ENCODE measurements around the gene HDAC4.

Gene HDAC4

DNA sequence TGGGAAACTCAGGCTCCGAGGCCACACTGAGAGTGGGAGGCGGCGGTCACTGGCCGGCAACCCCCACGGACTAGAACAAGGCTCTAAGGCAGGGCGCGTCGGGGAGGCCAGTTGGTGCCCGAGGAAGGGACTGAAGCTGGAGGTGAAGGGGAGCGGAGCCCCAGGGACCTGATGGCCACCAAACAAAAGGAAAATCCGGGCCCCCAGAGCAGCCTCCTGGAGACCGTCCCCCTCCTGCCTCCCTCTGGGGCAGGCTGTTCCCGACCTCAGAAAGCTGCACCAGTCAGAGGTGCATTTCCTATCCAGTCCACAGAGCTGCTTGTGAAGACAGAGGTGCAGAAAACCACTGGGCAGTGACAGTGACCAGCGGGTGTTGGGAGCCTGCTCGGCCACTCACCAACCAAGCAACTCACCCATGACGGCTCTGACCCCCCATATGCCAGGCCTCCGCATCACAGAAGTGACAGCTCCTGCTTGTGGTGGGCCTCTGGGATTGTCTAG, 380.2 kb downstream of the HDAC4 start:
- in situ Hi-C loops (cut with MboI; ENCODE audit: low pct_unique_long_range_greater_than_20kb, low sequenced_read_pairs, unreplicated experiment), result no loop called here
- TF ChIP-seq, protein P1, sequence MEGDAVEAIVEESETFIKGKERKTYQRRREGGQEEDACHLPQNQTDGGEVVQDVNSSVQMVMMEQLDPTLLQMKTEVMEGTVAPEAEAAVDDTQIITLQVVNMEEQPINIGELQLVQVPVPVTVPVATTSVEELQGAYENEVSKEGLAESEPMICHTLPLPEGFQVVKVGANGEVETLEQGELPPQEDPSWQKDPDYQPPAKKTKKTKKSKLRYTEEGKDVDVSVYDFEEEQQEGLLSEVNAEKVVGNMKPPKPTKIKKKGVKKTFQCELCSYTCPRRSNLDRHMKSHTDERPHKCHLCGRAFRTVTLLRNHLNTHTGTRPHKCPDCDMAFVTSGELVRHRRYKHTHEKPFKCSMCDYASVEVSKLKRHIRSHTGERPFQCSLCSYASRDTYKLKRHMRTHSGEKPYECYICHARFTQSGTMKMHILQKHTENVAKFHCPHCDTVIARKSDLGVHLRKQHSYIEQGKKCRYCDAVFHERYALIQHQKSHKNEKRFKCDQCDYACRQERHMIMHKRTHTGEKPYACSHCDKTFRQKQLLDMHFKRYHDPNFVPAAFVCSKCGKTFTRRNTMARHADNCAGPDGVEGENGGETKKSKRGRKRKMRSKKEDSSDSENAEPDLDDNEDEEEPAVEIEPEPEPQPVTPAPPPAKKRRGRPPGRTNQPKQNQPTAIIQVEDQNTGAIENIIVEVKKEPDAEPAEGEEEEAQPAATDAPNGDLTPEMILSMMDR (IDR thresholded peaks at IDR 0.05; ENCODE audit: extremely low read depth, insufficient read depth, missing control alignments), result no peak
- DNase-seq (ENCODE audit: low spot score), result no peak

DNA sequence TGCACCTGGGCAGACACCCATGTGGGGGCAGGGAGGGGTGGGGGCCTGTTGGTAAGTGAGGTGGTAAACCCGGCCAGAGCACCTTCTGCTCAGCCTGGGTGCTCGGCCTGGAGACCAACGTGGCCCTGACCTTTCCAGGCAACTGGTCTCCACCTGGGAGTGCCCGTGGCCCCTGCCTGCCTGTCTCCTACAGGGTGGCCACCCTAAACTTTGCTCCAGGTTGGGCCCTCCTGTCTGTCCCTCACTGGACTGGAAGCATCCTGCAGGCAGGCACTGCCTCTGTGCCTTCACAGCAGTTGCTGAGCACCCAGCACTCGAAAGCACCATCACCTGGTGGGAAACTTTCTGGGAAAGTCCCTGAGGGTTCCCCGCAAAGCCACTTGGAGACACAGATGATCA, 381.6 kb downstream of the HDAC4 start:
- DNase-seq (ENCODE audit: low spot score), result no peak
- TF ChIP-seq, protein P1 (IDR thresholded peaks at IDR 0.05; ENCODE audit: extremely low read depth, insufficient read depth, missing control alignments), result no peak
- in situ Hi-C loops (cut with MboI; ENCODE audit: low pct_unique_long_range_greater_than_20kb, low sequenced_read_pairs, unreplicated experiment), result no loop called here

DNA sequence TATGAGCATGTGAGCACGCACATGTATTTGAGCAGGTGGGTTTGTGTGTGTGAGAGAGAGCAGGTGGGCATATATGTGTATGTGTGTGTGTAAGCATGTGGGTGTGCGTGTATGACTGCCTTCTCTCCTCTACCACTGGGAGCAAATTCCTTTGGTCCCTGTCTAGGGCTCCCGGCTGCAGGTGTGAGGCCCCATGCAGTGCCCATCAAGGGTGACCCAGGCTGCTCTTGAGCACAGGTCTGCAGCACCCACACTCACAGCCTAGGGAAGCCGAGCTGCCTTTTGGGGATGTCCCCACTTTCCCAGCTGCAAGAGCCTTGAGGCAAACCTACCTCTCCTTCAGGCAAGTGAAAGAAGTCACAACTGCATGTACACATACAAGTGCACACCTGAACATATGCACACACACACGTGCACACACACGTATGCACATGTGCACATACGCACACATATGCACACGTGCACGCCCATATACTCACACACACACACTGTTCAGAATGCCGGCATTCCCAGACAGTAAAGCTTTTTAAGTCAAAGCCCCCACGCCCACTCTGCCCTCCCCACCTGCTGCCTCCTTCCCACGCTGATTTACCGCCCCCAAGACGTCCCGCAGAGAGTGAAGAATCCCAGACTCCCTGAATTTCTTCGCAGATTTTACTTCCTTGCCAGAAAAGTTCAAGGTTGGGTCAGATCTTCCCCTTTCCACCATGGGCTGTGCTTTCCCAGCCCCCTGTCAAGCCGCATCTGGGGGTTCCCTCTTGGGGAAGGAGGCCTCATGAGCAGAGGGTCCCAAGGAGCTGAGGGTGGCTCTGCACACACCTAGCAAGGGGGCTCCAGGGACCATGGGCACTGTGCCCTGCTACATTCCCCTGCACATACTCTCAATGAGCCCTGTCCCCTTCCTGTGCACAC, 382.3 kb downstream of the HDAC4 start:
- in situ Hi-C loops (cut with MboI; ENCODE audit: low pct_unique_long_range_greater_than_20kb, low sequenced_read_pairs, unreplicated experiment), result no loop called here
- TF ChIP-seq, protein P1 (IDR thresholded peaks at IDR 0.05; ENCODE audit: extremely low read depth, insufficient read depth, missing control alignments), result no peak
- no peak for DNase-seq (ENCODE audit: low spot score)

DNA sequence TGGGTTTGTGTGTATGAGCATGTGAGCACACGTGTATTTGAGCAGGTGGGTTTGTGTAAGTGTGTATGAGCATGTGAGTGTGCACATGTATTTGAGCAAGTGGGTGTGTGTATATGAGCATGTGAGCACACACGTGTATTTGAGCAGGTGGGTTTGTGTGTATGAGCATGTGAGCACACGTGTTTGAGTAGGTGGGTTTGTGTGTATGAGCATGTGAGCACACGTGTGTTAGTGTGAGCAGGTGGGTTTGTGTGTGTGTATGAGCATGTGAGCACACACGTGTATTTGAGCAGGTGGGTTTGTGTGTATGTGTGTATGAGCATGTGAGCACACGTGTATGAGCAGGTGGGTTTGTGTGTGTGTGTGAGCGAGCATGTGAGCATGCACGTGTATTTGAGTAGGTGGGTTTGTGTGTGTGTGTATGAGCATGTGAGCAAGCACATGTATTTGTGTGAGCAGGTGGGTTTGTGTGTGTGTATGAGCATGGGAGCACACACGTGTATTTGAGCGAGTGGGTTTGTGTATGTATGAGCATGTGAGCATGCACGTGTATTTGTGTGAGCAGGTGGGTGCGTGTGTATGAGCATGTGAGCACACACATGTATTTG, 383.2 kb downstream of the HDAC4 start:
- TF ChIP-seq, protein P1 (IDR thresholded peaks at IDR 0.05; ENCODE audit: extremely low read depth, insufficient read depth, missing control alignments), result no peak
- in situ Hi-C loops (cut with MboI; ENCODE audit: low pct_unique_long_range_greater_than_20kb, low sequenced_read_pairs, unreplicated experiment), result no loop called here
- no peak for DNase-seq (ENCODE audit: low spot score)

DNA sequence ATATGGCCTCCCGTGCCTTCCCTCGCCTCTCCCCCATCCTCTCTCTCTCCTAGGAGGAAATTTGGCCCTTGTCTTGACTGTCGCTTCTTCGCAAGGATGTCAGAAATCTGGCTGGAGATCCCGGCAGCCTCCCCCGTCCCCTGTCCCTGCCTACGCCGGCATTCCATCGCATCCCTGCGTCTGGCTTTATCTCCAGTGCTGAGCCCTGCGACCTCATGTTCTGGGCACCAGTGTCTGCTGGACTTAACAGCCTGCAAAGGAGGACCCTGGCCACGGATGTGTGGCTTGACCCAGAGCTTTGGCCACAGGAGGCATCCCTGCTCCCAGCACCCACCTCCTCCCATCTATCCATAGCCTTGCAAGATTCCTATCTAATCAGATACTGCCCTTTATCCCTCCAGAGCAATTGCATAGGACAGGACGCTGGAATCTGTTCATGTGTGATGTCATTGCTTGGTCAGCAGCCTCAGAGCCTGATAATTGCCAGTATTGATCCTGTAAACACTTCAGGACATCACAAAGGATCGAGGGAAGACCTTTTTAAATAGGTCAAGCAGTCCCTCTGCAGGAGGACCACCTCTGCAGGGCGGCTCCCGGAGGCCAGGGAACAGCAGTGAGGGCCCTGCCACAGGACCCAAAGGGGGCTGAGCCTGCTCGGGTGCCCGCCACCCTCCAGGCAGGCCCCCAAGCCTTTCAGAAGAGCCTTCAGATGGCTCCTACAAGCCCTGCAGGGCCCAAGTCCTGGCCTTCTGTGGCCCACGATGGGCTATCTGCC, 384.7 kb downstream of the HDAC4 start:
- in situ Hi-C loops (cut with MboI; ENCODE audit: low pct_unique_long_range_greater_than_20kb, low sequenced_read_pairs, unreplicated experiment), result no loop called here
- TF ChIP-seq, protein P1 (IDR thresholded peaks at IDR 0.05; ENCODE audit: extremely low read depth, insufficient read depth, missing control alignments), result no peak
- DNase-seq (ENCODE audit: low spot score), result no peak

DNA sequence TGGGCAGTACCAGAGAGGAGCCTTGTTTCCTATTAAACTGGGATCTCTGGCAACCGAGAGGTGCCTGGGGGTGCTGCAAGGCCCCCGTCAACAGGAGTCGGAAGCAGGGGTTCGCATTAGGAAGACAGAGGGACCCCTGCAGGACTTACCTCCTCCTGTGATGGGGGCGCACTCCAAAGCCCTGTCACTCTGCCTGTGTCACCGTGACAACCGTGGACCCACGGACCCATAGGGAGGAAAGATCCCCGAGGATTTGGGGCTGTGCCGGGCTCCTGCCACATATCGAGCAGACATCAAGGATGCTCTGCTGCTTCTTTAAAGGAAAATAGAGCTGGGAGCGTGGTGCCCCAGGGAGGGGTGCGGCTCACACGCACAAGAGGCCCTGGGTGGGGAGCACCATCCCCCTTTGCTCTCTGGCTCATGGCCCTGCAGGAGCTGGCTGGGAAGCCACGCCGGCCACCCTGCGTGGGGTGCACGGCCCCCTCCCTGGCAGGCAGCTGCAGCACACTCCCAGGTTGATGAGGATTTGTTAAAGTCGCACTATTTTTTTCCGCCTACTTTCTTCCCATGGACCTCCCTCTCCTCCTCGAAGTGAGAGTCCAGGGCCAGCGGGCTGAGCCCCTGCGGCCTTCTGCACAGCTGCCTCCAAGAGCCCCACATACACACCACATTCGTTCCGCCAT, 385.5 kb downstream of the HDAC4 start:
- in situ Hi-C loops (cut with MboI; ENCODE audit: low pct_unique_long_range_greater_than_20kb, low sequenced_read_pairs, unreplicated experiment), result no loop called here
- TF ChIP-seq, protein P1 (IDR thresholded peaks at IDR 0.05; ENCODE audit: extremely low read depth, insufficient read depth, missing control alignments), result no peak
- DNase-seq (ENCODE audit: low spot score), result no peak

Measured in GM13977 (cell line).